HEK293 (cell line): Measurements from ENCODE around the gene SSPN.

ENCODE experiments used
- CTCF ChIA-PET: fragments of 350-600 bp; formaldehyde crosslinking; extraction: SDS; loops from one replicate; lab custom pipeline; 2021; ENCODE audit warnings: antibody characterized with exemption; lab: Yijun Ruan, JAX
- POLR2A ChIA-PET: fragments of 300-600 bp; formaldehyde crosslinking; extraction: SDS; loops from one replicate; lab custom pipeline; 2020; ENCODE audit warnings: antibody characterized with exemption, inconsistent platforms; lab: Yijun Ruan, JAX
- H3K27ac ChIP-seq: fragments of 200-500 bp; sonication (Bioruptor generic); 2 replicates; pipeline ENCODE4 v1.5.1; 2014; ENCODE audit warnings: low read depth, low read length, control low read depth, inconsistent platforms; ENCODE audit errors: extremely low read depth
- H3K36me3 ChIP-seq, 2 experiments: fragments of 200-500 bp in 1 of 2; sonication (Bioruptor generic) in 1 of 2; 1 replicate in 1 of 2; 2 replicates in 1 of 2; pipeline ENCODE4 v1.5.1; 2014 to 2017; ENCODE audit warnings: inconsistent platforms in 2 of 2, low read length in 2 of 2; ENCODE audit not compliant: control insufficient read depth in 2 of 2, insufficient read depth in 1 of 2
- H3K4me1 ChIP-seq: fragments of 200-500 bp; sonication (Bioruptor generic); 2 replicates; pipeline ENCODE4 v1.5.1; 2014; ENCODE audit warnings: mild to moderate bottlenecking, low read length, inconsistent platforms; ENCODE audit not compliant: control insufficient read depth, insufficient read depth
- H3K4me3 ChIP-seq: 2 replicates; pipeline ENCODE4 v1.5.1; 2011; ENCODE audit warnings: low read depth, mild to moderate bottlenecking, control low read depth, low read length, moderate library complexity
- H3K9me3 ChIP-seq: fragments of 200-500 bp; sonication (Bioruptor generic); 2 replicates; pipeline ENCODE4 v1.5.1; 2014; ENCODE audit warnings: low read depth, low read length, inconsistent platforms; ENCODE audit not compliant: control insufficient read depth, insufficient read depth
- BCL11A ChIP-seq: fragments of 450-650 bp; formaldehyde crosslinking; IDR thresholded peaks from 2 replicates; pipeline ENCODE4 v1.5.1; 2016; ENCODE audit warnings: low read depth, missing biosample characterization, missing genetic modification characterization
- GLIS1 ChIP-seq: fragments of 450-650 bp; formaldehyde crosslinking; IDR thresholded peaks from 2 replicates; pipeline ENCODE4 v1.5.1; 2016; ENCODE audit warnings: missing biosample characterization, missing genetic modification characterization
- HOXD13 ChIP-seq: sonication (generic); formaldehyde crosslinking; IDR thresholded peaks from 2 replicates; pipeline ENCODE4 v1.8.0; 2022; ENCODE audit warnings: missing genetic modification reagents, borderline replicate concordance
- KLF9 ChIP-seq: fragments of 450-650 bp; formaldehyde crosslinking; IDR thresholded peaks from 2 replicates; pipeline ENCODE4 v1.5.1; 2016; ENCODE audit warnings: missing biosample characterization, missing genetic modification characterization, low read depth
- OVOL3 ChIP-seq: fragments of 450-650 bp; formaldehyde crosslinking; IDR thresholded peaks from 2 replicates; pipeline ENCODE4 v1.5.1; 2016; ENCODE audit warnings: missing biosample characterization, missing genetic modification characterization
- SALL2 ChIP-seq: fragments of 450-650 bp; formaldehyde crosslinking; IDR thresholded peaks from 2 replicates; pipeline ENCODE4 v1.5.0; 2017; ENCODE audit warnings: missing biosample characterization, mild to moderate bottlenecking, missing genetic modification characterization, borderline replicate concordance
- YY1 ChIP-seq: fragments of 450-650 bp; formaldehyde crosslinking; IDR thresholded peaks from 2 replicates; pipeline ENCODE4 v1.5.1; 2018; ENCODE audit warnings: missing biosample characterization, missing genetic modification characterization
- ZBTB10 ChIP-seq: fragments of 450-650 bp; formaldehyde crosslinking; IDR thresholded peaks from 2 replicates; pipeline ENCODE4 v1.5.1; 2016; ENCODE audit warnings: missing biosample characterization, missing genetic modification characterization
- ZBTB26 ChIP-seq: fragments of 450-650 bp; formaldehyde crosslinking; optimal IDR thresholded peaks from 2 replicates; pipeline ENCODE3; 2016; ENCODE audit warnings: missing biosample characterization, mild to moderate bottlenecking, missing genetic modification characterization
- ZEB2 ChIP-seq: fragments of 450-650 bp; formaldehyde crosslinking; IDR thresholded peaks from 2 replicates; pipeline ENCODE4 v1.5.1; 2016; ENCODE audit warnings: missing biosample characterization, missing genetic modification characterization
- ZFHX2 ChIP-seq: fragments of 450-650 bp; formaldehyde crosslinking; conservative IDR thresholded peaks from 2 replicates; pipeline ENCODE4 v1.5.1; 2016; ENCODE audit warnings: missing biosample characterization, missing genetic modification characterization
- ZNF112 ChIP-seq: fragments of 450-650 bp; formaldehyde crosslinking; IDR thresholded peaks from 2 replicates; pipeline ENCODE4 v1.5.0; 2017; ENCODE audit warnings: missing biosample characterization, missing genetic modification characterization
- ZNF2 ChIP-seq: fragments of 450-650 bp; formaldehyde crosslinking; IDR thresholded peaks from 2 replicates; pipeline ENCODE4 v1.5.1; 2016; ENCODE audit warnings: missing biosample characterization, missing genetic modification characterization
- ZNF202 ChIP-seq: fragments of 450-650 bp; formaldehyde crosslinking; IDR thresholded peaks from 2 replicates; pipeline ENCODE4 v1.5.1; 2016; ENCODE audit warnings: missing biosample characterization, missing genetic modification characterization, borderline replicate concordance
- ZNF23 ChIP-seq: fragments of 450-650 bp; formaldehyde crosslinking; IDR thresholded peaks from 2 replicates; pipeline ENCODE4 v1.5.1; 2016; ENCODE audit warnings: missing biosample characterization, missing genetic modification characterization, borderline replicate concordance
- ZNF391 ChIP-seq: fragments of 450-650 bp; formaldehyde crosslinking; IDR thresholded peaks from 2 replicates; pipeline ENCODE4 v1.5.1; 2016; ENCODE audit warnings: low read depth, missing biosample characterization, missing genetic modification characterization, borderline replicate concordance
- ZNF473 ChIP-seq: fragments of 450-650 bp; formaldehyde crosslinking; IDR thresholded peaks from 2 replicates; pipeline ENCODE4 v1.5.1; 2017; ENCODE audit warnings: missing biosample characterization, missing genetic modification characterization
- ZNF561 ChIP-seq: fragments of 450-650 bp; IDR thresholded peaks from 2 replicates; pipeline ENCODE4 v1.5.1; 2018; ENCODE audit warnings: missing biosample characterization, missing genetic modification characterization, borderline replicate concordance
- ZNF639 ChIP-seq: fragments of 450-650 bp; formaldehyde crosslinking; IDR thresholded peaks from 2 replicates; pipeline ENCODE4 v1.5.1; 2016; ENCODE audit warnings: missing biosample characterization, missing genetic modification characterization
- ZNF670 ChIP-seq: fragments of 450-650 bp; formaldehyde crosslinking; IDR thresholded peaks from 2 replicates; pipeline ENCODE4 v1.5.1; 2016; ENCODE audit warnings: missing biosample characterization, missing genetic modification characterization, low read depth
- ZNF830 ChIP-seq: fragments of 450-650 bp; IDR thresholded peaks from 2 replicates; pipeline ENCODE4 v1.5.0; 2018; ENCODE audit warnings: missing biosample characterization, missing genetic modification characterization, low read depth, mild to moderate bottlenecking, moderate library complexity
- TF ChIP-seq, protein P1 (sequence below): sonication (generic); formaldehyde crosslinking; IDR thresholded peaks from 2 replicates; pipeline ENCODE4 v1.8.1; 2022; ENCODE audit warnings: mild to moderate bottlenecking, moderate library complexity, missing genetic modification reagents

SSPN gene

GRCh38 chr12:26287671-26288381 is 92.5 kb downstream of the SSPN start:
- H3K4me3 ChIP-seq = no peak overlapping the region
- H3K36me3 ChIP-seq = no peaks in the 10 kb centered on the region
- ChIA-PET POLR2A (no interaction called here), CTCF (interaction anchor here (0.5 to 1.3 kb wide), 2 partner anchors 12 to 17 kb away, joined by 3 read pairs; no protein-coding TSS in a partner anchor)
- H3K9me3 ChIP-seq = no peaks in the 10 kb centered on the region
- no peak overlapping the region for H3K27ac ChIP-seq
- TF ChIP-seq, protein P1, sequence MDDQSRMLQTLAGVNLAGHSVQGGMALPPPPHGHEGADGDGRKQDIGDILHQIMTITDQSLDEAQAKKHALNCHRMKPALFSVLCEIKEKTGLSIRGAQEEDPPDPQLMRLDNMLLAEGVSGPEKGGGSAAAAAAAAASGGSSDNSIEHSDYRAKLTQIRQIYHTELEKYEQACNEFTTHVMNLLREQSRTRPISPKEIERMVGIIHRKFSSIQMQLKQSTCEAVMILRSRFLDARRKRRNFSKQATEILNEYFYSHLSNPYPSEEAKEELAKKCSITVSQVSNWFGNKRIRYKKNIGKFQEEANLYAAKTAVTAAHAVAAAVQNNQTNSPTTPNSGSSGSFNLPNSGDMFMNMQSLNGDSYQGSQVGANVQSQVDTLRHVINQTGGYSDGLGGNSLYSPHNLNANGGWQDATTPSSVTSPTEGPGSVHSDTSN (CRISPR knock-in tag) = no peak
- H3K4me1 ChIP-seq = no peaks in the 10 kb centered on the region

- no peak overlapping the region for H3K27ac ChIP-seq
- ChIA-PET CTCF (no interaction called here), POLR2A (no interaction called here)
- no peaks in the 10 kb centered on the region for H3K36me3 ChIP-seq
- TF ChIP-seq HOXD13 (CRISPR knock-in tag) (no peak), ZNF202 (tag by site-specific recombination) (no peak), ZBTB26 (tag by site-specific recombination) (no peak), ZNF391 (tag by site-specific recombination) (no peak), ZNF830 (no peak), ZFHX2 (tag by site-specific recombination) (no peak), YY1 (no peak), ZEB2 (tag by site-specific recombination) (no peak), ZNF561 (no peak), ZNF670 (tag by site-specific recombination) (no peak)
- TF ChIP-seq, protein P1 (CRISPR knock-in tag) = no peak
- H3K4me3 ChIP-seq = no peak overlapping the region
- no peaks in the 10 kb centered on the region for H3K9me3 ChIP-seq
- no peaks in the 10 kb centered on the region for H3K4me1 ChIP-seq
Observed at GRCh38 chr12:26290565-26290964, 95.2 kb downstream of the SSPN start.

GRCh38 chr12:26292596-26292995 is 97.2 kb downstream of the SSPN start:
- no peaks in the 10 kb centered on the region for H3K9me3 ChIP-seq
- no peaks in the 10 kb centered on the region for H3K4me1 ChIP-seq
- POLR2A ChIA-PET = no interaction called here
- CTCF ChIA-PET = no interaction called here
- H3K36me3 ChIP-seq = no peaks in the 10 kb centered on the region
- H3K27ac ChIP-seq = no peak overlapping the region
- no peak overlapping the region for H3K4me3 ChIP-seq
- no peak for TF ChIP-seq SALL2 (tag by site-specific recombination)
- TF ChIP-seq ZNF2 (tag by site-specific recombination) = no peak
- TF ChIP-seq GLIS1 = no peak
- no peak for TF ChIP-seq ZNF639 (tag by site-specific recombination)
- no peak for TF ChIP-seq OVOL3 (tag by site-specific recombination)
- TF ChIP-seq KLF9 (tag by site-specific recombination) = no peak
- TF ChIP-seq ZNF112 (tag by site-specific recombination) = no peak
- no peak for TF ChIP-seq ZNF23 (tag by site-specific recombination)
- no peak for TF ChIP-seq ZNF473 (tag by site-specific recombination)
- no peak for TF ChIP-seq BCL11A
- TF ChIP-seq ZBTB10 (tag by site-specific recombination) = no peak
